Effector CD8-positive, alpha-beta T cell (primary cell): ENCODE data around the gene KCNJ1.

Source experiments
- DNase-seq: peaks from one replicate; lab custom pipeline; 2025; lab: John Stamatoyannopoulos, UW

Gene KCNJ1

DNA sequence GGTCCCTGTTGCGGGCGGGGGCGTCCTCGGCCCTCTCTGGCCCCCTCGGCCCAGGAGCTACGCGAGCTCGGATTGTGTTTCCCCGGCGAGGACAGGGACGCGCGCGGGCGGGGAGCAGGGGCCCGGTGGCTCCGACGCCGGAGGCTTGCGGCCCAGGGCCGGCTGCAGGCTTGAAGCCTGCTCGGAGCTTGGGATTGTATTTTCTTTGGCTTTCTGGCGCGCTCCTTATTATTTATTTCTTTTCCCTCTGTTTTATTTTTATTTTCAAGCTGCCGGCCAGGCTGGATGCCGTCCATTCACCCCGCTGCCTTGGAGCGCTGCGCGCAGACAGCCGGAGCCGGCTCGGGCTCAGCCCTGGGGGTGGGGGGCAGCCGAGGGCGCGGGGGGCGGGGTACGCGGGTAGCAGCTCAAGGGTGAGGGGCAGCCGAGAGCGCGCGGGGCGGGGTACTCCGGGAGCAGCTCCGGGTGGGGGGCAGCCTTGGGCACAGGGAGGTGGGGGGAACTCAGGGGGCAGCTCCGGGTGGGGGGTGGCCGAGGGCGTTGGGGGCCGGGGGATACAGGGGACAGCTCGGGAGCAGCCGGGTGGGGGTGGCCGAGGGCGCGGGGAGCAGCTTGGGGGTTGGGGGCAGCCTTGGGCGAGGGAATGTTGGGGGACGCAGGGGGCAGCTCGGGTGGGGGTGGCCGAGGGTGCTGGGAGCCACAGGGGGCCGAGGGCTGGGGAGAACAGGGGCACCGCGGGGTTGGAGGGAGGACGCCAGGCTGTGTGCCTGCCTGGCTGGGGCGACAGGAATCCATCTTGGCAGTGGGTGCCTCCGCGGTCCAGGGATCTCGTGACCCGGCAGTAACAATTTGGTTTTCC is 42.7 kb downstream of the KCNJ1 start:
- DNase-seq: no peak

DNA sequence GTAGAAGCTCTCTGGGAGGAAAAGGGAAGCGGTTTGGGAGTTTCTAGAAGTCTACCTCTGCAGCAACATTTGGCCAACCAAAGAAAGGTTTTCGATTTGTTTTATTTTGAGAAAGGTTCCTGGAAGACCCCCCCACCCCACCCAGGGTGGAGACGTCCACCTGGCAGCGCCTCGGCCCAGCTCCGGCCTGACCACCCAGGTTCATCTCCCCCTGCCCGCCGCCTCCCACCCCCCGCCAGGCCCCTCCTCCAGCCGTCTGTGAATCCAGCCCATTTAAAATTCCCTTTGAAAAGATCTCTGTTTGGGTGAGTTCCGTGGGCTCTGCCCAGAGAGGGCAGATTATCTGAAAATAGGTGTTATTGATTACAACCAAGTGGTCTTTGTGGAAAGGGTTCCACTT is 43.3 kb downstream of the KCNJ1 start:
- DNase-seq: no peak

DNA sequence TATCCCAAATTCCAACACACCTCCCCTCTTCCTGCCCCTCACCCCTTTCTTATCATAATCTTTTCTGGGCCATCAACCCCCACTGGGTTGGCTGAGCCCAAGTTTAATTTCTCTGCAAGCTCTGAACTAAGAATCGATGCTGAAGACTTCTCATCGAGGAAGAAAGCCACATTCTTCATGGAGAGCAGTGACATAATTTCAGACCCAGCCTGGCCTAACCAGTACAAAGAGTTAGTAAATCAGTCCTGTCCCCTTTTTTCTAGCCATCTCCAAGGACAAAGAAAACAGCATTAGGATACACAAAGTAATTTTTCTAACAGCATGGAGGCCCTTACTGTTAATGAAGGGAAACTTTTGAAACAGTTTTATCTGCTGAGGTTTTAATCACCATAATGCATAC is 45.0 kb downstream of the KCNJ1 start:
- no peak for DNase-seq

DNA sequence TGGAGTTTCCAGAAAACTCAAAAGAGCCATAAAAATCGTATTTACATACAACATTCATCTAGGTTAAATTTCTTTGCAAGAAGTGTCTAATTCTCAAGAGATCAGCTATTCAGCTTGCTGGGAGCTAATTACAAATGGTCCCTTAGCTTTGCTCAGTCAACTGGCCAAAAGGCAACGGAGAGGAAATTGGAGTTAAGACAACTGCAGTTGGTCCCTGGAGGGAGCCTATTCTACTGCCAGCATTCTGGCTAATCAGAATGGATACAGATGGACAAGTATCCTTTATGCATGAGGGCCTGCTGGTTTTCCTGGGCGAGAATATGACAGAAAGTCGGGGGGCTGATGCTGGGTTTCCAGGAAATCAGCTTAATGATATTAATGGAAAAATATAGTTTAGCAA is 45.5 kb downstream of the KCNJ1 start:
- DNase-seq: no peak

DNA sequence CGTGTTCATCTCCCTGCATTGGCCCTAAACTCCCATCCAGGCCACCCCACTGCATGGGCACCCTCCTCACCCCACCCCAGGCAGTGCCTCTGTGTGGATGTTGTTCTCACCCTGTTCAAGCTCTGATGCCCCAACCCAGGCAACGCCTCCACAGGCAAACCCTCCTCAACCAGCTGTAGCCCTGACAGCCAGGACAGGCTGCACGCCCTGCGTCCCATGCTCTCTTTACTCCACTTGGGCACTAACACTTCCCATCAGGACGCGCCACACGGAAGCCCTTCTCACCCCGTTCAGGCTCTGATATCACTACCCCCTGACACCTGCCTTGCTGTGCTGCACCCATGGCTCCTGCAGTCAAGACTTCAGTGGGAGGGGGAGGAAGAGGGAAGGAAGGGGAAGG is 47.9 kb downstream of the KCNJ1 start:
- no peak for DNase-seq

DNA sequence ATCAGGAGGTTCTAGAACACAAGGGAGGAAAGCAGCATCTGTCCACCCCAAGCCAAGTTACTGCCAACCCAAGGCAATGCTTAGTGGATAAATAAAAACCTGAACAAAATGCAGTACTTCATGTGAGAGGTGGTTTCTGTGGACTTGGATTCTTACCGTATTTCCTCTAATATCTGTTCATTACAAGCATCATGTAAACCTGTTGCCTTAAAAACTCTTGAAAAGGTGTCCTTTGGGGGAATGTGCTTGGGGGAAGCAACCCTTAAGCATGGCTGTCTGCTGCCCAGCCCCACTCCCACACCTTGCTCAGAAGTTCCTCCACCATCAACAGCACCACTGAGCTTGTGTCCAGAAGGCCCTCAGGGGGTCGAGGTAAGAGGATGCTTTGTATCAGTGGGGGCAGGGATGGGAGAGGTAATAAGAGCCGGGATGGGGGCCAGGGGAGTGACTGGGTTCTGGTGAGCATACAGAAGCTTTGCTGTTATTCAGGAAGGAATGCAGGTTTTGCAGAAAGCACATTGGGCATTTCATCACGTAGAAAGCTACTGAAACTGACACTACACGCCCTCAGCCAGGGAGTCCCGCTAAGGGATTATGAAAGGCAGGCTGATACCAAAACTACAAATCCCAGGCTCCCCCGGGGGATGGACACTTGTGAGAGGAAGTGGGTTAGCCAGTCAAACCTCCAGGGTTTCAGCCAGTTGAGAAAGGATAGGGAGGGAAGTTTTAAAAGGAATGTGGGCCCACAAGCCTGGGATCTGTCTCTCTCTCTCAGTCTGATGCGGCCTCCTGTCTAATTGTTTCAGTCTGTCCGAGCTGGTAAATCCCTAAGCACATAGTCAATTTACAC is 52.0 kb downstream of the KCNJ1 start:
- no peak for DNase-seq

DNA sequence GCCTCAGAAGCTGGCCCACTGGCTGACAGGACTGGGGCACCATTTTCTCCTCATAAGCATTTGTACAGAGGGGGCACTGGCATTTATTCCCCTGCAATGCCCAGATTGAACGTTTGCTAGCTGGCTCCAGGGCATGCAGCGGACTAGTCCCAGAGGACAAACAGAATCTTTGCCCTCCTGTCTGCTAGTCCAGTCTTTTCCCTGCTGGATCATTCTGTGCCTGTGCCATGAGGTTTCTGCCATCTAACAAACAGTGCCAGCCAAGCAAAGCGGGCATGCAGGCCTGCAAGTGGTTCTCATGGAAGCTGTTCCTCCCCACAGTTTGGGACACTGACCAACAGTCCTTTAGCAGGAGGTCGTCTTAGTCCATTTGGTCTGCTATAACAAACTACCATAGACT is 53.4 kb downstream of the KCNJ1 start:
- DNase-seq: no peak

DNA sequence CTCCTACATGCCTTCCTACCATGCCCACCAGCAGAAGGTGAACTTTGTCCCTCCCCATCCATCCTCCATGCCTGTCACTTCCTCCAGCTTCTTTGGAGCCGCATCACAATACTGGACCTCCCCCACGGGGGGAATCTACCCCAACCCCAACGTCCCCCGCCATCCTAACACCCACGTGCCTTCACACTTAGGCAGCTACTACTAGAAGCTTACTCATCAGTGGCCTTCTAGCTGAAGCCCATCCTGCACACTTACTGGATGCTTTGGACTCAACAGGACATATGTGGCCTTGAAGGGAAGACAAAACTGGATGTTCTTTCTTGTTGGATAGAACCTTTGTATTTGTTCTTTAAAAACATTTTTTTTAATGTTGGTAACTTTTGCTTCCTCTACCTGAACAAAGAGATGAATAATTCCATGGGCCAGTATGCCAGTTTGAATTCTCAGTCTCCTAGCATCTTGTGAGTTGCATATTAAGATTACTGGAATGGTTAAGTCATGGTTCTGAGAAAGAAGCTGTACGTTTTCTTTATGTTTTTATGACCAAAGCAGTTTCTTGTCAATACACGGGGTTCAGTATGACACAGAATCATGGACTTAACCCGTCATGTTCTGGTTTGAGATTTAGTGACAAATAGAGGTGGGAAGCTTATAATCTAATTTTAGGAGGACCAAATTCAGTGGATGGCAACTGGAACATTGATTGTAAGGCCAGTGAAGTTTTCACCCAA is 56.1 kb downstream of the KCNJ1 start:
- no peak for DNase-seq

DNA sequence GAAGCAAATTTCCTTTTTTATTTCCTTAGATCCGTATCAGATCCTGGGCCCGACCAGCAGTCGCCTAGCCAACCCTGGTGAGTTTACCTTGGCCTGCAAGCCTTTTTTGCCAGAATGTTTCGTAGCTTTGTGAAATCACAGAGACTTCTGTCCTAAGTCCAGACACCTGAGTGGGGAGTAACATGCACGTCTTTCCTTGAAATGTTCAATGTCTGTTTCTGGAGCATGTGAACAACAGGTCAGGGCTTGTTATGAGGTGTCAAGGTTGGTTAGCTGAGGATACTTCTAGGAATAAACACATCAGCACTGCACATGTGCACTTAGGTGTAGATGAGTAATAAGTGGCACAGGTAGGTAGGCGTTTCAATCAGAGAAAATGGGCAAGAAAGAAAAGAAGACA is 58.0 kb downstream of the KCNJ1 start:
- no peak for DNase-seq

DNA sequence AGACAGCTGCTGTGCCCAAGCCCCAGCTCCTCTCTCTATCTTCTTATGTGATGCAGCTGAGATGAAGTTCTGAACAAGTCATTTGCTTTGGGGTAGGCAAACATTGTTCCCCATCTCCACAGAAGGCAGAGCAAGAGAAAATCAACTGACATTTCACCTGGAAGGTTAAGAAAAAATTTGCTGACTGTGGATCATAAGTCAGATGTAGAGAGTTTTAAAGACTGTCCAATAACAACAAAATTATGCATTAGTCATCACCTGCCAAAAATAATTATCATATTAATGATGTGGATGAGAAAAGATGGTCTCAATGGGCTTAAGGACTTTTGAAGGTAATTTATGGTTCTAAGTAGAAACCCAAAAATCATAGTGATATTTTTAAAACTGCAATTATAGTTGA is 59.2 kb downstream of the KCNJ1 start:
- DNase-seq: no peak

DNA sequence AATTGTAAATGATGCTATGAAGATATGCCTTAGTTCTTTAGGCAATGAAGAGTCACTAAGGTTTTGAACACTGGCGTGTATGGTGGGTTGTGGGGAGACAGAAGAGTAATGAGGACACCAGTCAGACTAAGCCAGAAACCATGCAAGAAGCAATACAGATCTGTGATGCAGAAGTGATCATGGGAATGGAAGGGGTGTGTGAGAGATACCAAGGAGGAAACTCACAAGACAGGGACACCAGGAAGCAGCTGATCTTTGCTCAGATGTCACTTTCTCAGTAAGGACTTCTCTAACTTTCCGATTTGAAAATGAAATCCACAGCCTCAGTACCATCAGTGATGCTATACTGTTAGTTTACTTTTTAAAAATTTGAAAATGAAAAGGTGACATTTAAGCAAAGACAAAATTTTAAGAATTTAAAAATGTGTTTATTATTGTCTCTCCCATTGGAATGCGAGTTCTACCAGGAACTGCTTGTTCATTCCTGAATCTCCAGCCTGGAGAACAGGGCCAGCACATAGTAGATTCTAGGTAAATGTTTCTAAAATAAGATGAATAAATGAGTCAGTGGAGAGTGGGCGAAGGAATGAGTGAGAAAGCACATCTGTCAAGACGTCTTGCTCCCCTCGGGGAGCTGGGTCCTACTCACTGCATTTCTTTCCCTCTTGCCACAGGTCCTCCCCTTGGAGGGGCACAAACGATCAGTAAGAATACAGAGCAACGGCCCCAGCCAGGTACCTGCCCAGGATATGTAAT is 60.4 kb downstream of the KCNJ1 start:
- DNase-seq: no peak

DNA sequence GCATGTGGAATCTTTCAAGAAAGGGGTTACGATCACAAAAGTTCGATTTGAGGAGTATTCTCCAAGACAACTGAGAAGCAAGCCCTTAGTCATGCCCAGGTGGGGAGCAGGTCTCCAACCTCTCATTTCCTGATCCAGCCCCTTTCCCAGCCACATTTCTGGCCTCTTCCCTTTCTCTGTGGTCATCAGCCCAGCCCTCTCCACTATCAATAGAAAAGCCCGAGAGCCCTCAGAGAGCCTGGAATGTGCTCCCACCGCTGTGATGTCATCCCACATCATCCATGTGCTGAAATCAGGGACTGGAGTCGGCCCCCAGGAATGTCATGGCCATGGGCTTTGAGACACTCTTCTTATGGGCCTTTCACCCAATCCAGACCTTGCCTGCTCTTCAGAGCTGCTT is 62.6 kb downstream of the KCNJ1 start:
- DNase-seq: no peak

DNA sequence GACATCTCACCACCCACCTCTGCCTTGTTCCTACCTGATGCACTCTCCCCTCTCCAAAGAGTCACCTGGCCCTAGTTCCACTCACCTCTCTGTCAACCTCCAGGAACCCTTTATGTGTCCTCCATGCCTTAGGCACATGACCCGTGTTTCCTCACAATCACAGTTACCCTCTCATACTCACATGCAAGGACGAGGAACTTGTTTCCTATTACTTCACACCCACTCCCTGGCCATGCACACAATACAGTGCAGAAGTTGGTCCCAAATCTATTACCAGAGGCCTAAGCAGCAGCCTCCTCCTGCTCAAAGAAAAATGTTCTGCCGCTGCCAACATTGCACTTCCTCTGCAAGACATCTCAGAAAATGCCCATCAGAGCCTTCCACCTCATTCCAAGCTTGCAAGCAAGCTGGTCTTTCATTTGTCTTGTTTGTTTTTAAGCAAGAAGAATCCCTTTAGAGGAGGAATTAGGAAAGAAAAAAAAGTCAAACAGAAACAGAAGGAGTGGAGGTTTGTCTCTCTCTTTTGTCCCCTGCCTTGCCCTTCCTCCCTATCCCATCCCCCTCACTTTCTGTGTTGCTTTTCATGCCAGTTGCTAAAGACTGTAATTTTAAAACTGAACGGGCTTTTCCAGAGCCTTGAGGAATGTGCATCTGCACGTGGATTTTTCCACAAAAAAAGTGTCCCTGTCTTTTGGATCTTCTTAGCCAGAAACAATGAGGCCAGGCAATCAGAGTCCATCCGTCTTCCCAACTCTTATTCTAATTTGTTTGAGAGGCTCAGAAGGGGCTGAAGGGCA is 63.4 kb downstream of the KCNJ1 start:
- DNase-seq: no peak

DNA sequence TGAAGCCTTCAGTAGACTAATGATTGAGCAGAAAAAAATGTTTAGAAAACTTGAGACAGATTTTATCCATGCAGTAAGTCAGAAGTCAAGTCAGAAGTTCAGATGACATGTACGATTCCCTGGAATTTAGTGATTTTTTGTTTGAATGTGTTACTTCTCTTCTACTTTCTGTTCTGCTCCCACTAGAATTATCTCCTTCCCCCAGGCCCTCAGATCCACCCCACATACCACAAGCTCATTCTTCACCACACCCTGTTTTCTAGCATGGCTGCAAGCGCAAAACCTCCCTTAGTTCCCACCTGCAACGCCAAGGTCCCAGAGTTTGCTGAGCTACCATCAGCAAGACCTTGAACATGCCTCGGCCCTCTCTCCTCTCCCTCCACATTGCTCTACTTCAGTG is 64.1 kb downstream of the KCNJ1 start:
- no peak for DNase-seq

DNA sequence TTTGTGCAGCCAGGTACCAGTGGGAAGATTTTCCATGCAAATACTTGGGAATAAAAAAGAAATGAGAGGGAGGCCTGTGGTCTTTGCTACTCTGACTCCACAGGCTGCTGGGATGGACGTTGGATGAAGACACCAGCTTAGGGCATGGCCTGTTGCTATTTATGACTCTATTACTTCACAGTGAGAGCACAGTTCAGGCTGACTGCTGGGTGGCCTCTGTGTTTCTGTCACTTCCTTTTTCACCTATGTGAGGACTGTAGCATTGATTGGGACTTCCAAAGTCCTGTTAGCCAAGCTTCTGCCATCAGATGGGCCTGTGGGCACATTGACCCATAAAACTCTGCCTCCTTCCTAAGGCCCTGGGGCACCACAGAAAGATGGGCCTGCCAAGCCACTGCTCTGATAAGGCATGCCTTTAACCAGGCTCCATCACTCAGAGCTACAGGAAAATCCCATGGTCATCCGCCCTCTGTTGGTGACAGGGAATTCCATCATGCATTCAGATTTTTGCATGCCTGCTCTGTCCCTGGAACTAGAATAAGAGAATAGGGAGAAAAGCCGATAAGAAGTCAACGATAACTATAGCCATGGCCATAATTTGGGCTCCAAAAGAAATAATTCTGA is 64.6 kb downstream of the KCNJ1 start:
- DNase-seq: no peak

DNA sequence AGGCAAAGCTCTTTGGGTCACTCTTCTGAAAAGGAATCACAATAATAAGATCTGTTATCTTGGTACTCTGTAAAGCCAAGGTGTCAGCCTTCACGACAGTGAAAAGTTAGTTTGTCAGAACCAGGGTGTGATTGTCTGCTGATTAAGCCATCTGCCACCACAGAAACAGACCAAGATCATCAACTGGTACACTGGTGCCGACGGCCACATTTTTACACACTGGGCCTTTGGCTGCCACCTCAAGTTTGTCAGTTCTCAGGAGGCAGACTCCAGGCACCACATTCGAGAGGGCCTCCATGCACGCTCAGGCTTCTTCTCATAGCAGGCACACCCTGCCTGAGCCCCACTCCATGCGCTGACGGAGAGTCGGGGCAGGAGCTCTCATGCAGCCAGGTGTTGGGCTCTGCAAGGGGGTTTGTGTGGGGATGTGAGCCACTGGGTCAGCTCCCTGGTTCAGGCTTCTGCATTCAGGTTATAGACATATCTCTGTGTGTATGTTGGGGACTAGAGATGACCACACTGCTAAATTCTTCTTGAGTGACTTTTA is 66.2 kb downstream of the KCNJ1 start:
- no peak for DNase-seq

DNA sequence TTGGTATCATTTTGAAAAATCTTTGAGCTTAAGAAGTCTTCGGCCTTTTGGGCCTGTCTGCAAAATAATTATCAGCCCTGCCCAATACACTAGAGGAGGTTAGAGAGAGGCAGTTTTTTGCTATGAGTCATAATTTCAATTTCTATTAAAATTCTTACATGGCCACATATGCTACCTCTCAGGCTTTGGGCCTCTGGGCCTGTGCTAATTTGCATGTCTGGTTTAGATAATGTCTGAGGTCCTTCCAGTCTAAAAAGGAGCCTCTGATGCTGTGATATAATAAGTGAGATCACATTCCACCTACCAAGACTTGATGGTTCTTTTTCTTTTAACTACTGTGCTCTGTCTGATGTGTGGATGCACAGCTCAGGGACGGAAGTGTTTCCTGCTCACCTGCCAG is 70.8 kb downstream of the KCNJ1 start:
- no peak for DNase-seq

DNA sequence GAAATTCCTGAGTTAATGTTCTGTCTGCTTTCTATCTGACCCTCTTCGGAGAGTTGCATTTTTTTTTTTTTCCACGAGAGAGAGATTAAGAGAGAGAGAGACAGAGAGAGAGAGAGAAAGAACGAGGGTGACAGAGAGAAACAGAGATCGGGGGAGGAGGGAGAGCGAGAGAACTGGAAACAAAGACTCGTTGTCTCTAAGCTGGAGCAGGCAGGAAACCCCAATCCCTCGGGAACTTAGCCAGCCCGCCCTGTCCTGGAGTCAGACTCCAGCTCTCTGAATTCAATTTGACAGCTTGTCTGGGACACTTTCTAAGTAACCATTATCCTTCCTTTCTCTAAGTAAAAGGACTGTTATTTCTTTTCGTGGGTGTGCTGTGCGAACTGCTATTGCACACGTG is 76.9 kb downstream of the KCNJ1 start:
- no peak for DNase-seq

DNA sequence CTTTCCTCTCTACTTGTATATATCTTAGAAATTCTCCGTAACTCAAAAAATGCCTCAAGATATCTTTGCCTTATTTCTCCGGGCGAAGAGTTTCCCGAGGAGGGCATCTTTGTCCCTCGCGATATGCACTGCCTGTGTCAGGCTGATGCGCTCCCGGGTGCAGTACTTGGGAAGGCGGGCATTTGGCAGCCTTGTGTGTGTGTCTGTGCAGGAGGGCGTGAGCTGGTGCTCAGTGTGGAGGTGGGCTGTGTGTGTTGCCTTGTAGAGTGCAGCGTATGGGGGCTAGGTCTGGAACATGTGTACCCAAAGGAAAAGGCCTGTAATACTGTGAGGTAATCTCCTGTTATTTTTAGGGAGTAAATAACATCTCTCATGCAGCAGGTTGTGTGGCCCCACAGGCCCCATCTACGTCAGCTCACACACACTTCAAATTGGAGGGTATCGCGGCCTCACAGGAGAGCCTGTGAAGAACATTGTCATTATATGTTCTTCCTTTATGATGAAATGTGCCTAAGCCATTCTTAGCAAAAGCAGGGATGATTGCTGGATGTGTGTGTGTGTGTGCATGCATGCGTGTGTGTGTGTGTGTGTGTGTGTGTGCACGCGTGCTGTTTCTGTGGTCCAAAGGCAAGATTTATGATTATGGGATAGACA is 77.5 kb downstream of the KCNJ1 start:
- no peak for DNase-seq
